CD4-positive, alpha-beta T cell treated with Interleukin-17A for 1 hour (primary cell): Measurements from ENCODE around the gene C7.
"Not testable (repeated sequence)": the region's sequence is repeated elsewhere in the genome, so short reads cannot be mapped to it uniquely, and the experiment has no call there.

Source experiments
- DNase-seq: peaks from one replicate; pipeline ENCODE4 v3.0.0-alpha.2; 2020

Gene C7

GRCh38 chr5:40995801-40996586 lies 86.7 kb downstream of the C7 start:
- DNase-seq, result no peak

GRCh38 chr5:40999142-40999541 lies 89.8 kb downstream of the C7 start:
- no peak for DNase-seq

GRCh38 chr5:40999966-41000365 lies 90.7 kb downstream of the C7 start:
- DNase-seq, result no peak

GRCh38 chr5:41003670-41004376 lies 94.5 kb downstream of the C7 start:
- no peak for DNase-seq

- no peak for DNase-seq
Observed at GRCh38 chr5:41004931-41005330, 95.6 kb downstream of the C7 start.

GRCh38 chr5:41009232-41009631 lies 99.9 kb downstream of the C7 start:
- no peak for DNase-seq

- DNase-seq, result no peak
Observed at GRCh38 chr5:41010572-41010971, 101.3 kb downstream of the C7 start.

GRCh38 chr5:41012318-41012717 lies 103.0 kb downstream of the C7 start:
- no peak for DNase-seq

GRCh38 chr5:41022600-41022999 lies 113.3 kb downstream of the C7 start:
- not testable (repeated sequence) for DNase-seq
